Adrenal gland (tissue), 12 donors: ENCODE data around the gene CREB5. TPM values are rescaled to one million over a fixed set of nuclear protein-coding genes. Genes with fewer than 3 reads are reported as not detected.

ENCODE experiments used
- DNase-seq, 7 donors: peaks; one replicate each; pipeline ENCODE4 v3.0.0-alpha.2; 2019 to 2020
- H3K27ac ChIP-seq, 5 donors: fragments of 200-600 bp; sonication (generic) in 4 of 5; 1 replicate in 3 of 5; 2 replicates in 2 of 5; pipeline versions ENCODE4 v1.5.1 to v1.8.0; 2016 to 2020; ENCODE audit warnings: mild to moderate bottlenecking in 1 of 5
- H3K27me3 ChIP-seq: fragments of 200-600 bp; 2 replicates; pipeline ENCODE4 v1.8.0; 2021
- H3K36me3 ChIP-seq, 2 donors: fragments of 200-600 bp; replicated peaks in 1 of 2; 1 replicate in 1 of 2; 2 replicates in 1 of 2; pipeline versions ENCODE4 v1.5.1 to v1.8.0; 2018 to 2022
- H3K4me1 ChIP-seq, 2 donors: fragments of 200-600 bp; replicated peaks in 1 of 2; 1 replicate in 1 of 2; 2 replicates in 1 of 2; pipeline versions ENCODE4 v1.5.1 to v1.8.0; 2018 to 2021
- H3K4me3 ChIP-seq, 4 donors: fragments of 200-600 bp; sonication (generic) in 3 of 4; one replicate each; pipeline ENCODE4 v1.5.1; 2016 to 2018
- H3K9me3 ChIP-seq, 3 donors: fragments of 200-600 bp; sonication (generic) in 1 of 3; replicated peaks in 1 of 3; 1 replicate in 2 of 3; 2 replicates in 1 of 3; pipeline versions ENCODE4 v1.5.1 to v1.8.0; 2016 to 2021
- CTCF ChIP-seq, 6 experiments: fragments of 450-650 bp in 4 of 6; fragments of 200-600 bp in 2 of 6; sonication (generic) in 1 of 6; IDR thresholded peaks; 1 replicate in 5 of 6; 2 replicates in 1 of 6; pipeline versions ENCODE4 v1.5.1 to v1.8.0; 2016 to 2021; ENCODE audit warnings: antibody characterized with exemption in 6 of 6, mild to moderate bottlenecking in 2 of 6, moderate library complexity in 1 of 6
- POLR2A ChIP-seq, 2 donors: fragments of 450-650 bp; IDR thresholded peaks; one replicate each; pipeline ENCODE4 v1.6.1; 2017; ENCODE audit warnings: antibody characterized with exemption in 2 of 2, mild to moderate bottlenecking in 2 of 2, moderate library complexity in 1 of 2
- WGBS, 4 donors: extraction: QIAGEN DNeasy Blood & Tissue Kit in 2 of 4; methylation state at CpG; one replicate each; pipeline versions ENCODE4 v1.1.5 to v1.1.7; 2013 to 2017; 5-methylcytosine and 5-hydroxymethylcytosine counted together
- intact Hi-C, 2 donors: fragments of 100-400 bp; cut with DNase I; formaldehyde crosslinking; loops; one replicate each; pipeline versions ENCODE4 v1.14.1 to v1.15.0; 2022 to 2023
- polyA plus RNA-seq, 3 donors: library from polyadenylated mRNA; stranded (reverse); fragments of 200-250 nt in 2 of 3; fragments of 350-450 nt in 1 of 3; fragmentation: Illumina TruSeq in 1 of 3; extraction: RNeasy Lipid Tissue Mini Kit (QIAGEN cat#74804) in 1 of 3; gene quantifications; one replicate each; pipeline ENCODE4 v1.2.3, GENCODE V29; 2013 to 2014
- total RNA-seq, 9 donors: library from RNA; depleted of rRNA in 4 of 9; stranded (reverse); fragments of >200 nt in 4 of 9; fragments of 120-200 nt in 1 of 9; fragmentation: NEBNext Ultra II Directional in 1 of 9; extraction: Animal tissue kit (Norgen Biotek cat#: 25700) in 1 of 9; gene quantifications; one replicate each; pipeline versions ENCODE4 v1.1.0 to v1.2.4, GENCODE V29; 2013 to 2023
- donor health status: healthy with polysubstance abuse.
- donor health status: Bipolar disorder and iron deficiency.
- donor health status: DM: yes; HTN: yes; CAD: no.
- donor health status: DM: no; HTN: no; CAD: no.
- donor health status: DM: no; HTN: no; CAD: no.
- donor health status: DM: yes; HTN: yes; CAD: no.

Gene CREB5
- total and polyA plus RNA-seq, 12 donors, result 0.69 to 5.4 (median 1.3) TPM

GRCh38 chr7:28406192-28406591 lies 6.1 kb upstream of the CREB5 start:
- no peak for DNase-seq
- Histone ChIP-seq H3K9me3 (no peaks in the 10 kb centered on the region), H3K4me3 (no peak overlapping the region), H3K27ac (no peak overlapping the region), H3K4me1 (peaks cover 18 to 19% of the 10 kb centered on the region in 2 donors), H3K36me3 (no peaks in the 10 kb centered on the region), H3K27me3 (peaks cover 13% of the 10 kb centered on the region)
- intact Hi-C loops, result no loop called here
- 85 to 100% (median 91%) methylated on average over 1 to 5 of the region's 5 CpGs; no CpG with 5 or more reads in 1 of the 4 donors for WGBS, 4 donors
- TF ChIP-seq CTCF (IDR thresholded peaks at IDR 0.05) (no peak), POLR2A (IDR thresholded peaks at IDR 0.05) (no peak)

GRCh38 chr7:28407651-28408050 lies 4.7 kb upstream of the CREB5 start:
- intact Hi-C loops, result no loop called here
- no peaks in the 10 kb centered on the region for H3K36me3 ChIP-seq
- H3K4me3 ChIP-seq, result no peak overlapping the region
- TF ChIP-seq CTCF (IDR thresholded peaks at IDR 0.05) (no peak), POLR2A (IDR thresholded peaks at IDR 0.05) (no peak)
- no peak for DNase-seq
- peaks cover 18 to 19% of the 10 kb centered on the region in 2 donors for H3K4me1 ChIP-seq
- peaks cover 26% of the 10 kb centered on the region for H3K27me3 ChIP-seq
- H3K9me3 ChIP-seq, result no peaks in the 10 kb centered on the region
- H3K27ac ChIP-seq, result peak overlapping the region in 1 of 5 donors; percentile 62
- WGBS, 4 donors, result 70 to 82% (median 73%) methylated on average over 2 of the region's 2 CpGs

GRCh38 chr7:28408105-28408959 lies 4.0 kb upstream of the CREB5 start:
- peak overlapping the region in 2 of 5 donors; percentile 62 to 66 for H3K27ac ChIP-seq
- intact Hi-C loops, result no loop called here
- no peaks in the 10 kb centered on the region for H3K9me3 ChIP-seq
- peaks cover 28% of the 10 kb centered on the region for H3K27me3 ChIP-seq
- DNase-seq, result peak in 5 of 7 donors; percentile 18 to 77 (median 27)
- TF ChIP-seq POLR2A (IDR thresholded peaks at IDR 0.05), result no peak
- TF ChIP-seq CTCF (IDR thresholded peaks at IDR 0.05), result no peak
- peak overlapping the region in 1 of 4 donors; percentile 64 for H3K4me3 ChIP-seq
- H3K4me1 ChIP-seq, result peaks cover 18 to 19% of the 10 kb centered on the region in 2 donors
- H3K36me3 ChIP-seq, result no peaks in the 10 kb centered on the region
- 51 to 61% (median 54%) methylated on average over 23 to 27 of the region's 27 CpGs for WGBS, 4 donors

- 0 to 1% (median 1%) methylated on average over 14 to 51 of the region's 51 CpGs for WGBS, 4 donors
- no peak for TF ChIP-seq CTCF (IDR thresholded peaks at IDR 0.05)
- no peak for TF ChIP-seq POLR2A (IDR thresholded peaks at IDR 0.05)
- Histone ChIP-seq H3K36me3 (no peaks in the 10 kb centered on the region), H3K27ac (peak overlapping the region in 2 of 5 donors; percentile 62 to 66), H3K27me3 (peaks cover 28% of the 10 kb centered on the region), H3K4me3 (peak overlapping the region in 3 of 4 donors; percentile 5 to 64 (median 8)), H3K9me3 (no peaks in the 10 kb centered on the region), H3K4me1 (peaks cover 18 to 19% of the 10 kb centered on the region in 2 donors)
- DNase-seq, result peak; percentile 85 to 96 (median 90)
- intact Hi-C loops, result no loop called here
These were observed 3.2 kb upstream of the CREB5 start for GRCh38 chr7:28408960-28409715.
